ENCODE results near the gene ZNF668.

Gene ZNF668

DNA sequence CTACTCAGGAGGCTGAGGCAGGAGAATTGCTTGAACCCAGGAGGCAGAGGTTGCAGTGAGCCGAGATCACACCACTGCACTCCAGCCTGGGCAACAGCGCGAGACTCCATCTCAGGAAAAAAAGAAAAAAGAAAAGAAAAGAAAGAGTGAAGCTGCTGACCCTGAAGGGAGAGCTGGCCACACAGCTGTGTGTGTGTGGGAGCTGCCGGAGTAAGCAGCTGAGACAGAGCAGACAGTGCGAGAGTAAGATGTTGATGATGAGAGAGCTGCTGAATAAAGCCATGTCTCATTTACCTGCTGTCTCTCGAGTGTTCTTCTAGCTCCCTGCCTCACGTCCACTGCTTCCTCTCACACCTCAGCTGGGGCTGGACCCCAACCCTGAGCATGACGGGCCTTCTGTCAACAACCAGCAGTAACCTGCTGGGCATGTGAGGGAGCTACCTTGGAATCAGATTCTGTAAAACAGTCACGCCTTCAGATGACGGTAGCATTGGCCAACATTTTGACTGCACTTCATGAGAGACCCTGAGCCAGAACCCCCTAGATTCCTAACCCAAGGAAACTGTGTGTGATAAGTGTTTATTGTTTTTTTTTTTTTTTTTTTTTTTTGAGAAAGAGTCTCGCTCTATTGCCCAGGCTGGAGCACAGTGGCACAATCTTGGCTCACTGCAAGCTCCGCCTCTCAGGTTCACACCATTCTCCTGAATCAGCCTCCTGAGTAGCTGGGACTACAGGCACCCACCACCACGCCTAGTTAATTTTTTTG lies 27.0 kb upstream of the ZNF668 start:
- peak; percentile 55 for DNase-seq (ENCODE audit: low read depth)

DNA sequence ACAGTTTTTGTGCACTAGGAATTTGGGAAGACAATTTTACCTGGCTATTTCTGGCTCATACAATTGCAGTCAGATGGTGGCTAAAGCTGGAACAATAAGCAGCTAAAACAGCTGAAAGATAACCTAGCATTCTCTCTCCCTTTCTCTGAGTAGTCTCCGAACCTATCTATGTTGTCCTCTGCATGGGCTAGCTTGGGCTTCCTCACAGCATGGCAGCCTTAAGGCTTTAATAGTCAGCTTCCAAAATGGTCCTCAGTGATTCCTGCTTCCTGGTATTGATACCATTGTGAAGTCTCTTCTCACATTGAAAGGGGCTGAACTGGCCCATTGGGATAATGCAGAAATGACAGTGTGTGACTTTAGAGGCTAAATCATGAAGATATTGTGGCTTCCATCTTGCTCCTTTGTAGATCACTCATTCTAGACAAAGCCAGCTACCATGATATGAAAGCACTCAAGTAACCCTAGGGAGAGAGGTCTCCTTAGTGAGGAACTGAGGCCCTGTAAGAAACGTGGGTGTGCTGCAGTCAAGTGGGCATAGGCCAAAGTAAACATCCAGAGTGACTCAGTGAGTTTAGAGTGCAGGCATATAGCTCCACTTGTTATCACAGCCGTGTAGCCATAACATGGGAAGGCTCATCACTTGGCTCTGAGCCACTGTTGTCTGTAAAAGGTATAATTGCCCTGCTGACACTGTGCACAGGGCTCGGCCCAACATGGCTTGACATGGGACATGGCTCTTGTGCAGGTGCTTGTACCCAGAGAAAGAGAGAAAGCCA lies 26.0 kb upstream of the ZNF668 start:
- peak; percentile 50 for DNase-seq (ENCODE audit: low read depth)

DNA sequence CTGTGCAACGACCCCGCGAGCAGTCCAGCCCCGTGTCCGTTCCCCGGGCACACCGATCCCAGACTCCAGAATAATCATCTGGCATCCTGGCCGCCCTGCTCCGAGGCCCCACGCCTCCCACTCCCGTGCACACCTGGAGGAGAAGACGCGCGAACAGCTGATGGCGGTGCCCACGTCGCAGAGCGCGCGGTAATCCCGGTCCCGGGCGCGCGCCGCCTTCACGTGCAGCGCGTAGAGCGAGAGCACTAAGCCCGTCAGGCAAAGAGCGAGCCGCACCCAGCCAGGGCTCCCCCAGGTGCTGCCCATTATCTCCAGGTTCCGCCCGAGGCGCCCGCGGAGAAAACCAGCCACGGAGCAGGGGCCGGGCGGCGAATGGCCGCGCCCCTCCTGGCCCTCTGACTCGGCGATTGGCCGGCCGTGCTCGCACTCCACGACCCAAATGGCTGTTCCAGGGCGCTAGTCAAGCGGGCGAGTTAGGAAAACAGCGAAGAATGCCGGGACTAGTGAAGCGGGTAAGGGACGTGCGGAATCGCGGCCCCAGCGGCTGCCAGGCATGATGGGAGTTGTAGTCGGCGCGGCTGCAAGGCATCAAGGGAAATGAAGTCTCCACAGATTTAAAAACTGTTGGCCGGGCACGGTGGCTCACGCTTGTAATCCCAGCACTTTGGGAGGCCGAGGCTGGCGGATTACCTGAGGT lies 20.5 kb upstream of the ZNF668 start, which contains the start of gene VKORC1:
Gene VKORC1 (minus strand): TSS at position 374 of the 697 bp plus-strand sequence. CDS start 68 bp downstream, at position 306.
- DNase-seq (ENCODE audit: low read depth): peak; percentile 98

DNA sequence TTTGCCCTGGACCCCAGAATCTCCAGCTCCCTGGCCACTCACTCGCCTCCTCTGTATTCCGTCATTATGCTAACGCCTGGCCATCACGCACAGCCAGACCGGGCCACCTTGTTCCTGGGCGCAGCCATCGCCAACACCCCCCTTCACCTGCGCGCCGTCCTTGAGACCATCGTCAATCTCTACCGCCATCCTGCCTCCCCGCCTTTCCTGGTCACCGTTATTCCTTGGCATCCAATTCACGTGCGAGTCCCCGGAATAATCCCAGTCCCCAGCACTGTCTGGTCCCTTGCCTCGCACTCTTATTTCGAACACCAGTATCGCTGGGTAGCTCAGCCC lies 20.0 kb upstream of the ZNF668 start:
- DNase-seq (ENCODE audit: low read depth): no peak

DNA sequence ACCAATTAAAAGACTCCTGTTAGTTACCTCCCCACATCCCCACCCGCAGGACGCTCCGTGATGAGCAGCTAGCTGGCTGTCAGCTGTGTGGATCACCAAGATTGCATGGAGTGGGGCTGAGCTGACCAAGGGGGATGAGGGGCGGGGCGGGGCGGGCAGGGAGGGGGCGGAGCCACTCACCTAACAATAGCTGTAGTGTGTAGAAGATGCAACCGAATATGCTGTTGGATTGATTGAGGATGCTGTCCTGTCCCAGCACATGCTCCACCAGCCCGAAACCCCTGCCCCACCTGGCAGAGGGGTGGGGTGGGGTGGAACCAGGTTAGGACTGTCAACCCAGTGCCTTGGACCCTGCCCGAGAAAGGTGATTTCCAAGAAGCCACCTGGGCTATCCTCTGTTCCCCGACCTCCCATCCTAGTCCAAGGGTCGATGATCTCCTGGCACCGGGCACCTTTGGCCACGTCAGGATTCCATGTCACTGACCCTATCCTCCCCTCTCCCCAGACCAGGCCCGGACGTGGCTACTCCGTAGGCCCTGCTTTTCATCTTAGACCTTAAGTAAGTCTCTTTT lies 19.2 kb upstream of the ZNF668 start:
- peak; percentile 57 for DNase-seq (ENCODE audit: low read depth)

DNA sequence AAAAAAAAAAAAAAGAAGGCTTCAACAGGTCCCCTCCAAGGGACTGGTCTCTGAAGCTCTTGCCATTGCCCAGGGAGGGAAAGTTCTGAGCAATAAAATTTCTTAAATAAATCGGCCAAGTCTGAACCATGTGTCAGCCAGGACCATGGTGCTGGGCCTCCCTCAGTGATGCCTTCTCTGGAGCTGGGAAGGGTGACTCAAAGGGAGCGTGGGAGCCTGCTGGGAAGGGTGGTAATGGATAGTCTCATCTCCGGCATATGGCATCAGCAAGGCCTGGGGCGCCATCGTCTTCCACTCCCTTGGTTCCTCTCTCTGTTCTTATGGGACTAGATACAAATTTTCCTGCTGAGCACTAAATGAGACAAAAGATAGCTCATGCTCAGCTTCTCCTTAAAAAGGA lies 18.3 kb upstream of the ZNF668 start:
- peak; percentile 78 for DNase-seq (ENCODE audit: low read depth)

DNA sequence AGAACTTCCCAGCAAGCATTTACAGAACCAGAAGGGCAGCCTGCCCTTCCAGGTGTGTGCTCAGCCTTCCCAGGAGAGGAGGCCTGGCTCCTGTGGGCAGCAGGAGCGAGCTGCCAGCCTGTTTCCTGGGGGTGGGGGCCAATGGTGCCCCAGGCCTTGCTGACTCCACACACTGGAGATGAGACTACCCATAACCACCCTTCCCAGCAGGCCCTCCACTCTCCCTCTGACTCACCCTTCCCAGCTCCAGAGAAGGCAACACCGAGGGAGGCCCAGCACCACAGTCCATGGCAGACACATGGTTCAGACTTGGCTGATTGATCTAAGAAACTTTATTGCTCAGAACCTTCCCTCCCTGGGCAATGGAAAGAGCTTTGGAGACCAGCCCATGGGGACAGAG lies 16.5 kb upstream of the ZNF668 start:
- peak; percentile 64 for DNase-seq (ENCODE audit: low read depth)

DNA sequence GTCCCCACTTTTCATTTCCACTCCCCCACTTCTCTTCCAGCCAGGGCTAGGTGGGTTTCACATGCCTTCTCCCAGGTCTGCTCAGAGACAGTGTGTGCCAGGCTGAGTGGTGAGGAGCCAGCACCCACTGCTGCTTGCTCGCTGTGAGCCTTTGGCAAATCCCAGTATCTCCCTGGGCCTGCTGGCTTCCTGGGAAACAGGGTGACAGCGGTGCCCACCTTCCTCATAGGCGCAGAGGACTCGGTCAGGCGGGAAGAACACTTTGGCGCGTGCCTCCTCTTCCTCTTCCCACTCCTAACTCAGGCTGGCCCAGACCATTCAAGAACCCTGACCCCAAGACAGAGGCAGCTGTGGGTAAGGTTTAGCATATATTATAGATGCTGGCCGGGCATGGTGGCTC lies 15.2 kb upstream of the ZNF668 start:
- DNase-seq (ENCODE audit: low read depth): no peak

DNA sequence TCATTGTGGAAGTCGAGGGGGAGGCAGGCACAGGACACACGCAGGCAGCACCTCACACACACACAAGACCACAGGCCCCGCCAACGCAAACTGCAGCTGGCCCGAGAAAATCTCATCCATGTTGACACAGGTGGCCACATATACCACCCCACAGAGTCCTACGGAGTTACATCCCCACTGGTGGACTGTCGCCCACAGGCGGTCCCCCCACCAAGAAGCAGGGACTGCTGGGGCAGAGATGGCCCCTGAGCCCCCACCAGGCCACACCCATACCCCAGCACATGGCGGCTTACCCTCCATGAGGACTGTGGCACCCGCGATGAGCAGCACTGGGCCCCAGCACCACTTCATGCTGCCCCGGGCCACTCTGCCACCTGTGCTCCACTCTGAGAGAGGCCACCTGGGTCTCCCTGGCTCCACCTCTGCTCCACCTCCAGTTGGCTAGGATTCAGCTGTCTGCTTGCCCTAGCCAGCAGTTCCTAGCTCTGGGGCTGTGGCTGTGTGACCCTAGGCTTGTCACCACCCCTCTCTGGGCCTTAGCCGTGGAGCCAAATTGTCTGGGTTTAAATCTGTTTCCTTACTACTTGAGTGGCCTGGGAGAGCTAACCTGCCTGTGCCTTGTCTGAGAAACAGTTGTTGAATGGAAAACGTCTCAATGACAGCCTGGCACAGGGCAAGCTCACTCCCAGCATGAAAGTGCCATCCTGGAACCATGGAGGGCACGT lies 14.6 kb upstream of the ZNF668 start, which contains the start of gene PRSS53:
Gene PRSS53 (minus strand): TSS at position 485 of the 725 bp plus-strand sequence. CDS start 134 bp downstream, at position 351.
- DNase-seq (ENCODE audit: low read depth): no peak

DNA sequence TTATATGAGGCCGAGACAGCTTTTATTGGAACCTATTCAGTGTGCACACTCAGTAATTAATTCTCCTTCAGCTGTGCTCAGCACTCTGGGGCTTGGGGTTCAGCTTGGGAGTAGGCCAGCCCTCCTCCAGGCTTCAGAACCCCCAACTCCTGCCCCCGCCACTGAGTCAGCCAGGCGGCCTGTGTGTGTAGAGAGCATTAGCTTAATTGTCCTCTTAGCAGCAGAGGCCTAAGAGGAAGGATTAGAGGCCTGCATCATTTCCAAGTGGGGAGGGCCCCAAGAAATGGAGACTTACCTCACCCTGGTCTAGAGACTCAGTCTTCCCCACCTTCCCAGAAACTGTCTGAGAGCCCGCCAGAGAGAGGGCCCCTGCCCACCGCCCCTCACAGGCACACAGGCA lies 13.9 kb upstream of the ZNF668 start:
- no peak for DNase-seq (ENCODE audit: low read depth)

DNA sequence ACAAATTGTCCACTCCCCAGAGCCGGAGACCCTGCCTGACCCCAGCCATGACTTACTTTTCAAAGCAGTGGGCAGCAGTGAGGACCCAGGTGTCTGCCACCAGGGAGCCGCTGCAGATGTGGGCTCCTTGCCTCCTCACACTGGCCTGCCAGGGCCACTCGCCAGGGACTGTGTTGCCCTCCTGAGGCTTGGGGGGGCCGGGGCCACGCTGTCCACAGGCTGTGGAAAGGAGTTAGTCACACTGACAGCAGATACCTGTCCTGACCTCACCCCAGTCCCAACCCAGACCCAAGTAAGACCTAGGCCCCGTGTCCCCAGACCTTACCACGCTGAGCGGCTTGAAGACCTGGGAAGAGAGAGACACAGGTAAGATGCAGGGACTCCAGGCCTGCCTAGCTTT lies 13.4 kb upstream of the ZNF668 start:
- no peak for DNase-seq (ENCODE audit: low read depth)

DNA sequence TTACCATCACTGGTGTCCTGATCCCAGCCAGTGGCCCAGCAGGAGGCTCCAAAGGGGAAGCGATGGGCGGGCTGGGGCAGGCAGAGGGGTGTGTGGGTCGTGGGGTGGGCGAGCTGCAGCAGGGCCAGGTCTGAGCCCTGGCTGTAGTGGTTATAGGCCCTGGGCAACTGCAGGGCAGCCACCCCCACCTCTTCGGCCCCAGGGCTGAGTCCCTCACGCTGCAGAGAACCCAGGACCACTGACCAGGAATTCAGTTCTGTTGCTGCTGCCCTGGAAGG lies 12.5 kb upstream of the ZNF668 start:
- DNase-seq (ENCODE audit: low read depth): no peak

DNA sequence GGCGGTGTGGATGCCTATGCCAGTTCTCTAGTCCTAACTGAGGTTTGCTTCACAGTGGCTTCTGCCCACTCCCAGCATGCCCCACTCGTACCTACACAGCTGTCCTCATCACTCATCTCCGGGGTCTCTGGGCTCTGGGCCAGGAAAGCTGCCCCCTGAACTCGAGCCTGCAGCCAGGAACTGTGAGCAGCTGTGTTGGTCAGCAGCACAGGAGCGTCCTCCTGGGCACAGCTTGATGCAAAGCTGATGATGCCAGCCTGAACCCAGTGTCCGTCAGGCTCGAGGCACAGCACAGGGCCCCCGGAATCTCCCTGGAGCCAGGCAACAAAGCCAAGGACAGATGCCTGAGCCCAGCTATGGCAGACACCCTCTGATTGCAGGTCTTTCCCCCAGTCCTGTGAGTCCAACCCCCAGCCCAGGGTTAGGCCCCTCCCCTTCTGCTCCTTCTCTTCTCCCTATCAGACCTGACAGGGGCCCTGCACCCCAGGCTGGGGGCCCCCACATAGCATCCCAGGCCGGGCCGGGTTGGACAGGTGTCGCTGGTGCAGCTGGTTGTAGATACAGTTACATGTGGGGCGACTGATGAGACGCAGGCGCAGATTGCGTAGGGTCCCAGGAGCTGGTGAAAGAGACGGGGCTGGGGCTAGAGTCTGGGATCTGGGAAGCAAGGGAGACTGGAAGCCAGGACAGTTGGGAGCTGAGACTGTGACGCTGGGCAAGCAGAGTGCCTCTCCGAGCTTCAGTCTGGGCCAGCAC lies 12.0 kb upstream of the ZNF668 start:
- no peak for DNase-seq (ENCODE audit: low read depth)

DNA sequence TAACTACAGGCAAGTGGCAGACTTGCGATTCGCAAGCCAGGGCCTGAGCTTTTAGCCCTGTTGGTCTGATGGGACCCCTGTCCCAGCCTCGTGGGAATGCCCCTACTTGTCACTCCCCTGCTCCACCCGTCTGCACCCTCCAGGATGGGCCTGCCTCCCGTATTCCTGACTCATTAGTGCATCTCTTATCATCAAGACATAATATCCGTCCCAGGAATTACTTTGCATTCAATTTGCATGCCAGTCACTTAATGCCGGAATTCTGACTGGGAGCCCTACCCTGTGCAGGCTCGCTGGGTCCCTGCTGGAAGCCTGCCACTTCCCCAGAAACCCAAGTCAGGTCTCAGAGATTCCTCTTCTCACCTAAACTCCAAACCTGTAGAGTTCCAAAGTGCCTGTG lies 11.4 kb upstream of the ZNF668 start:
- DNase-seq (ENCODE audit: low read depth): peak; percentile 35

DNA sequence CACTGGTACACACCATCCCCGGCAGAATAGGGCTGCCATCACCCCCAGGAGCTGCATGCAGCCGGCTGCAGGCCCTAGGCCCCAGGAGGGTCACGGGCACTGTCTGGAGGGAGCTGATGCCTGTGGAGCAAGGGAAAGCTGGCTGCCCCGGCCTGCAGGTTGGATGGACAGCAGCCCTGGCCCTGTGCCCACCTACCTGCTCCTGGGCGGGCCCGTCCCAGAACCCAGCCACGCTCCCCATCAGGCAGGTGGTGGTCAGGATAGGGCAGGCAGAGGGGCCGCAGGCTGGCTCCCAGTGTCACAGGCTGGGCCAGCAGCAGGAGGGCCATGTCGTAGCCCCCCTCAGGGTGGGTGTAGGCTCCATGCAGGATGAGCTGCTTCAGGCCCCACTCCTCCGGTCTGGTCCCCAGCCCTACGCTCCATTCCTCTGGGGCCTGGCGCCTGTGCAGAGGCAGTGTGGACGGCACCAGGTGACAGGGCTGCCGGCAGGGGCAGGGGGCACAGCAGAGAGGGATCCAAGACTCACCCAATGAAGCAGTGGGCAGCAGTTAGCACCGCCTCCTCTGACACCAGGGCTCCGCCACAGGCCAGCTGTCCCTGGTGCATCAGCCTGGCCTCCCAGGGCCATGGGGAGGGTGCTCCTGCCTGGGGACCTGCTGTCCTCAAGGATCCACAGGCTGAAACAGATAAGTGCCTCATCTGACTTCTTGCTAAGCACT lies 10.7 kb upstream of the ZNF668 start:
- no peak for DNase-seq (ENCODE audit: low read depth)

DNA sequence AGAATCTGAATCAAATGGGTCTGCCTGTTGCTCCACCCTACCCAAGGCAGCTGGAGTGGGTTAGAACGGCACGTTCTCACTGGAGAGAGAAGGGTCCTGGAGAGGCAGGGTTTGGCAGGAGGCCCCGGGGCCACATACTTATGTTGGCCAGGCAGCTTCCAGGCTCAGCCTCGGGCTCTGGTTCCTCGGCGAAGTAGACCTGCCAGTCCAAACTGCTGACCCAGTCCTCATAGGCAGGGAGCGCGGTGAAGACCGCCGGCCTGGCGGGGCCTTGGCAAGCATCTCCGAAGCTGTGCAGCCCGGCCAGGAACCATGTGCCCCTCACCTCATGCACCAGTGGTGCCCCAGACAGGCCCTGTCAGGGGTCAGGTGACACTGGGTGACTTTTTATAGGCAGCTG lies 9.9 kb upstream of the ZNF668 start:
- no peak for DNase-seq (ENCODE audit: low read depth)

DNA sequence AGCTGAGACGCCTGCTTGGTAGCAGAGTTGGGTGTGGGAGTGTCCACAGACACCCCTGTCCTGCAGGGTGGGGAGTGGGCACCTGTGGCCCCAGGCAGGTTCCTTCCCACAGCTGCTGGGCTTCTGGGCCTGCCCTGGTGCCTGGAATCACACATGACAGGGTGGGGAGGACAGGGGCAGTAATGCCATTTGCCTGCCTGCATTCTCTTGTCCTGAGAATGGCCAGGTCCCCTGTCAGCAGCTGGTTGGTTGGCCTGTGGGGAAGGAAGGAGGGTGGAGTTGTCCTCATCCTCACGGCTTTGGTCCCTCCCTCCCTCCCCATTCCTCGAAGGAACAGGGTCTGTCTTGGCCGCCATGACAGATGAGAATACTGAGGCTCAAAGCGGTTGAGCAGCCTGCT lies 9.5 kb upstream of the ZNF668 start:
- DNase-seq (ENCODE audit: low read depth): no peak

DNA sequence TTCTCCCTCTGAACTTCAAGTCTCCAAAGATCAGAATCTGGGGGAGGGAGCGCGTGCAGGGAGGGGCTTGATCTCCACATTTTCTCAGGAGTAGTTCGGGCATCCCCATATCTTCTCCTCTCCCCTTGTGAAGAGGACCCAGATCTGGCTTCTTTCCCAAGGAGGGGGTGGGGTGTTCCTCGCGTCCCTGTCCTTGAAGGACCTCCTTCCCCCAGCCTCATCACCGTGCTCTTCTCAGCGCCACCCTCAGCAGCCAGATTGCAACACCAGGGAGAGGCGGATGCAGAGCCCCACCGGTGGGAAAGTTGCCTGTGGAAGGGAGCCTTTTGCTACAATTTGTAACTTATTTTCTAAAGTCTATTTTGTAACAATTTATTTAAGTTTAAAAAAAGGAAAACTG lies 9.0 kb upstream of the ZNF668 start:
- peak; percentile 36 for DNase-seq (ENCODE audit: low read depth)

DNA sequence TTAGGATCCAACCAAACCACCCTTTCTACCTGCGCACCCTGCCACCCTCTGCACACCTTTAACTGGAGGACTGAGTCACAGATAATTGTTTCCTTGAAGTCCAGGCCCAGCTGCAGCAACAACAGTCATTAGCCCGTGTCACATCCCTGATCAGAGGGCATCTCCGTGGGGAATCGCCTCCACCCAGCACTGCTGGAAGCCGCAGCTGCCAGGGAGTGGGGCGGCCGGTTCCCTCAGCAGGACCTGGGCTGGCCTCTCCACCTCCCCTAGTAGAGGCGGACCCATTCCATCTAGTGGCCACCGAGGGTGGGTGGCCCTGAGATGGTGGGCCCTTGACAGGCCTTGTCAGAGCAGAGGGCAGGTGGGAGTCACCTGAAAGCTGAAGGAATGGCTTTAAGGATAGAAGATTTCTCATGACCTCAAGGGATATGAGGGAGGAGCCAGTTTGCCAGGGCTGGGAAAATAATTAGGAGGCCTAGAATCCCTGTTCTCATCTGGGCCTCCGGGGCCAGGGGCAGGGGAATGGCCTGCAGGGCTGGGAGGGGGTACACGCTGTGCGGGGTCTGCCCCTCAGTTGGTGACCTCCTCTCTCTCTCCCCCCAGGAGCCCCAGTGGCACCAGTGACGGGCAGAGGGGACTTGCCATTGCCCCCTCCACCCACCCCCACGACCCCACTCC lies 8.5 kb upstream of the ZNF668 start:
- no peak for DNase-seq (ENCODE audit: low read depth)

All from amniotic epithelial cell (primary cell).